Neural progenitor cell (in vitro differentiated cells): ENCODE results near the gene CDC123.

ENCODE experiments used
- CTCF ChIP-seq: fragments of 200-600 bp; sonication (generic); IDR thresholded peaks from 2 replicates; pipeline ENCODE4 v1.5.1; 2017; ENCODE audit warnings: antibody characterized with exemption, mild to moderate bottlenecking
- EZH2 ChIP-seq: fragments of 200-600 bp; sonication (generic); IDR thresholded peaks from 2 replicates; pipeline ENCODE4 v1.6.1; 2017; ENCODE audit warnings: antibody characterized with exemption, mild to moderate bottlenecking, moderate library complexity
- EZH2phosphoT487 ChIP-seq: fragments of 200-600 bp; sonication (generic); IDR thresholded peaks from 2 replicates; pipeline ENCODE4 v1.6.1; 2017; ENCODE audit warnings: antibody characterized with exemption

GRCh38 chr10:12250181-12250580 is 54.2 kb downstream of the CDC123 start:
- TF ChIP-seq CTCF (no peak), EZH2 (no peak), EZH2phosphoT487 (no peak)
